Endodermal cell (in vitro differentiated cells): ENCODE data around the gene PSMD8. TPM values are rescaled to one million over a fixed set of nuclear protein-coding genes. Genes with fewer than 3 reads are reported as not detected.

Source experiments
- DNase-seq: peaks from one replicate; pipeline ENCODE4 v3.0.0-alpha.2; 2017
- H3K27ac ChIP-seq: 2 replicates; pipeline ENCODE4 v1.5.1; 2013; ENCODE audit warnings: mild to moderate bottlenecking, low read depth, low read length, moderate library complexity
- H3K27me3 ChIP-seq: 2 replicates; pipeline ENCODE4 v1.6.1; 2013; ENCODE audit warnings: mild to moderate bottlenecking, low read length, moderate library complexity; ENCODE audit not compliant: insufficient read depth, control insufficient read depth, poor library complexity, severe bottlenecking
- H3K36me3 ChIP-seq: 2 replicates; pipeline ENCODE4 v1.7.0; 2013; ENCODE audit warnings: mild to moderate bottlenecking, low read length, moderate library complexity; ENCODE audit not compliant: control insufficient read depth, insufficient read depth
- H3K4me1 ChIP-seq: one replicate; pipeline ENCODE4 v1.7.0; 2013; ENCODE audit warnings: low read length; ENCODE audit not compliant: control insufficient read depth, insufficient read depth
- H3K4me3 ChIP-seq: 2 replicates; pipeline ENCODE4 v1.5.1; 2013; ENCODE audit warnings: mild to moderate bottlenecking, low read length, moderate library complexity
- H3K9ac ChIP-seq: 2 replicates; pipeline ENCODE4 v1.6.1; 2013; ENCODE audit warnings: mild to moderate bottlenecking, low read length, moderate library complexity; ENCODE audit not compliant: poor library complexity, severe bottlenecking; ENCODE audit errors: extremely low read depth
- H3K9me3 ChIP-seq: 2 replicates; pipeline ENCODE4 v1.6.1; 2013; ENCODE audit warnings: mild to moderate bottlenecking, low read length, moderate library complexity; ENCODE audit not compliant: control insufficient read depth
- H3K27ac Mint-ChIP-seq: 2 replicates; pipeline ENCODE4 v1.8.0; 2020; ENCODE audit warnings: mixed read lengths
- H3K27me3 Mint-ChIP-seq: 2 replicates; pipeline ENCODE4 v1.8.0; 2021; ENCODE audit warnings: mild to moderate bottlenecking, mixed read lengths; ENCODE audit not compliant: insufficient read depth
- H3K36me3 Mint-ChIP-seq: 2 replicates; pipeline ENCODE4 v1.8.0; 2020; ENCODE audit warnings: low read depth, mixed read lengths
- H3K4me1 Mint-ChIP-seq: 2 replicates; pipeline ENCODE4 v1.8.0; 2020; ENCODE audit warnings: mixed read lengths
- H3K4me3 Mint-ChIP-seq: 2 replicates; pipeline ENCODE4 v1.8.0; 2020; ENCODE audit warnings: mild to moderate bottlenecking, moderate library complexity, mixed read lengths
- H3K9me3 Mint-ChIP-seq: 2 replicates; pipeline ENCODE4 v1.8.0; 2020; ENCODE audit warnings: mild to moderate bottlenecking, mixed read lengths
- WGBS, 2 experiments: methylation state at CpG; one replicate each; pipeline versions ENCODE4 v1.1.5 to v1.1.7; 2013; ENCODE audit warnings: missing lambda C conversion rate in 2 of 2, mixed read lengths in 1 of 2; ENCODE audit not compliant: insufficient coverage in 1 of 2, insufficient read length in 1 of 2; 5-methylcytosine and 5-hydroxymethylcytosine counted together
- total RNA-seq, 2 donors: library from RNA; stranded (reverse); fragmentation: NEBNext Ultra II Directional in 1 of 2; extraction: Animal tissue kit (Norgen Biotek cat#: 25700) in 1 of 2; gene quantifications; 2 replicates in 1 of 2; 3 replicates in 1 of 2; pipeline ENCODE4 v1.2.1, GENCODE V29; 2021
- TF ChIP-seq, protein P1 (sequence below): fragments of 200-600 bp; sonication (generic); conservative IDR thresholded peaks from 2 replicates; pipeline ENCODE4 v1.5.0; 2021; ENCODE audit warnings: antibody characterized with exemption, mild to moderate bottlenecking

The PSMD8 gene
- total RNA-seq, 2 donors from 2014 or later, result 168 to 178 TPM

DNA sequence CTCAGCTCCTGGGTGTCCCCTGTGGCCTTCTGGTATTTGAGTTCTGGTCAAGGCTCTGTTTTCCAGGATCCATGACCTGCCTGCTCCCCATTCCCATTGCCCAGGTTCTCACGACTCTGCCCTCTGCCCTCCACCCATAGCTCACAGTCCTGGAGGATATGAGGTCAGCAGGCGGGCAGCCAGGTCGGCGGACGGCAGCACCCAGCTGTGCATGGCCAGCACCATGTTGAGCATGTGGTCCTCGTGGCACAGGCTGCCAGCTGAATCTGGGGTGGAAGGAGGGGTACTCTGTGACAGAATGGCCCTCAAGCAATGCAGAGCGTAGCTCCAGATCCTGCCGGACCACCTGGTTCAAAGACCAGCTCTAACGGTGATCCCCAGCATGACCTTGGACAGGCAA lies 46.6 kb downstream of the PSMD8 start:
- Histone ChIP-seq H3K36me3 (no peaks in the 10 kb centered on the region), H3K4me1 (no peaks in the 10 kb centered on the region), H3K27me3 (peaks cover 33% of the 10 kb centered on the region), H3K4me3 (no peak overlapping the region), H3K9me3 (no peaks in the 10 kb centered on the region), H3K9ac (no peak overlapping the region), H3K27ac (no peak overlapping the region)
- Mint-ChIP-seq H3K27ac (no peak overlapping the region), H3K27me3 (peaks cover 36% of the 10 kb centered on the region), H3K4me3 (no peak overlapping the region), H3K36me3 (no peaks in the 10 kb centered on the region), H3K9me3 (no peaks in the 10 kb centered on the region), H3K4me1 (peaks cover 9% of the 10 kb centered on the region)
- TF ChIP-seq, protein P1, sequence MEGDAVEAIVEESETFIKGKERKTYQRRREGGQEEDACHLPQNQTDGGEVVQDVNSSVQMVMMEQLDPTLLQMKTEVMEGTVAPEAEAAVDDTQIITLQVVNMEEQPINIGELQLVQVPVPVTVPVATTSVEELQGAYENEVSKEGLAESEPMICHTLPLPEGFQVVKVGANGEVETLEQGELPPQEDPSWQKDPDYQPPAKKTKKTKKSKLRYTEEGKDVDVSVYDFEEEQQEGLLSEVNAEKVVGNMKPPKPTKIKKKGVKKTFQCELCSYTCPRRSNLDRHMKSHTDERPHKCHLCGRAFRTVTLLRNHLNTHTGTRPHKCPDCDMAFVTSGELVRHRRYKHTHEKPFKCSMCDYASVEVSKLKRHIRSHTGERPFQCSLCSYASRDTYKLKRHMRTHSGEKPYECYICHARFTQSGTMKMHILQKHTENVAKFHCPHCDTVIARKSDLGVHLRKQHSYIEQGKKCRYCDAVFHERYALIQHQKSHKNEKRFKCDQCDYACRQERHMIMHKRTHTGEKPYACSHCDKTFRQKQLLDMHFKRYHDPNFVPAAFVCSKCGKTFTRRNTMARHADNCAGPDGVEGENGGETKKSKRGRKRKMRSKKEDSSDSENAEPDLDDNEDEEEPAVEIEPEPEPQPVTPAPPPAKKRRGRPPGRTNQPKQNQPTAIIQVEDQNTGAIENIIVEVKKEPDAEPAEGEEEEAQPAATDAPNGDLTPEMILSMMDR, result no peak
- no peak for DNase-seq
- 89 to 97% methylated on average over 5 to 9 of the region's 9 CpGs for WGBS, 2 experiments

DNA sequence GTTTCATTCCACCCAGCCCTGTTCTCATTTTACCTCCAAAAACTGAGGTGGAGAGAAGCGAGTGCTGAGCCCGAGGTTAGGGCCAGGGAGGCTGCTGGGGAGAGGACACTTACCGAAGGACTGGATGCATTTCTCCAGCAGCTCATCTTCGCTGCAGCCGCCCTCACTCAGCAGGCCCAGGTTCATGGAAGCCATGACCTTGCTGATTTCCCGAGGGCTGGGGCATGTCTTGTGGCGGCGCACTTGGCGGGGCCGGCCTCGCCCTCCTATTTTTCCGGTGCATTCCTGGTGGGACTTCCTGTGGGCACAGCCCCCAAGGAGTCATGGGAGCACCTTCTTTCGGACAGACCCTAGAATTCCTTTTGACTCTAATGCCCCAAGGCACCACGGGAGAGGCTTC lies 47.5 kb downstream of the PSMD8 start:
- Histone ChIP-seq H3K27me3 (peaks cover 33% of the 10 kb centered on the region), H3K4me3 (no peak overlapping the region), H3K9ac (no peak overlapping the region), H3K27ac (no peak overlapping the region), H3K4me1 (no peaks in the 10 kb centered on the region), H3K36me3 (no peaks in the 10 kb centered on the region), H3K9me3 (no peaks in the 10 kb centered on the region)
- Mint-ChIP-seq H3K27me3 (peaks cover 36% of the 10 kb centered on the region), H3K9me3 (no peaks in the 10 kb centered on the region), H3K36me3 (no peaks in the 10 kb centered on the region), H3K4me1 (peaks cover 9% of the 10 kb centered on the region), H3K4me3 (no peak overlapping the region), H3K27ac (no peak overlapping the region)
- no peak for DNase-seq
- TF ChIP-seq, protein P1, result no peak
- 89% methylated on average over 4 to 14 of the region's 14 CpGs for WGBS, 2 experiments

DNA sequence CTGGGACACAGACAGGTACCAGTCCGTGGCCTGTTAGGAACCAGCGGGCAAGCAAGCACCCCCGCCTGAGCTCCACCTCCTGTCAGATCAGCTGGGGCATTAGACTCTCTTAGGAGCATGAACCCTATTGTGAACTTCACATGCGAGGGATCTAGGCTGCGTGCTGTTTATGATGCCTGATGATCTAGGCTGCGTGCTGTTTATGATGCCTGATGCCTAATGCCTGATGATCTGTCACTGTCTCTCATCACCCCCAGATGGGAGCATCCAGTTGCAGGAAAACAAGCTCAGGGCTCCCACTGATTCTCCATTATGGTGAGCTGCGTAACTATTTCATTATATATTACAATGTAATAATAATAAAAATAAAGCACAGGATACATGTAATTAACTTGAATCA lies 48.1 kb downstream of the PSMD8 start:
- no peak for DNase-seq
- H3K36me3 Mint-ChIP-seq, result no peaks in the 10 kb centered on the region
- Histone ChIP-seq H3K9me3 (no peaks in the 10 kb centered on the region), H3K27me3 (peaks cover 28% of the 10 kb centered on the region), H3K9ac (no peak overlapping the region), H3K4me3 (no peak overlapping the region), H3K36me3 (no peaks in the 10 kb centered on the region), H3K27ac (no peak overlapping the region), H3K4me1 (no peaks in the 10 kb centered on the region)
- TF ChIP-seq, protein P1, result no peak
- H3K4me1 Mint-ChIP-seq, result peaks cover 6% of the 10 kb centered on the region
- H3K27me3 Mint-ChIP-seq, result peaks cover 34% of the 10 kb centered on the region
- no peak overlapping the region for H3K27ac Mint-ChIP-seq
- WGBS, 2 experiments, result 92 to 100% methylated on average over 4 to 6 of the region's 7 CpGs
- H3K4me3 Mint-ChIP-seq, result no peak overlapping the region
- no peaks in the 10 kb centered on the region for H3K9me3 Mint-ChIP-seq
